Mesenchymal stem cell (in vitro differentiated cells and primary cell): Measurements from ENCODE around the gene TMEM121B.
A peak's percentile ranks its signal among the peaks of the same experiment; 100 is the strongest.

Experiments
- DNase-seq: peaks from one replicate; pipeline ENCODE4 v3.0.0-alpha.2; 2013
- H2AFZ ChIP-seq: one replicate; pipeline ENCODE4 v1.6.1; 2013; ENCODE audit warnings: low read depth, mild to moderate bottlenecking, control low read depth, inconsistent platforms, low read length, moderate library complexity
- H2AK5ac ChIP-seq: 2 replicates; pipeline ENCODE4 v1.6.1; 2013; ENCODE audit warnings: low read length, moderate library complexity, mild to moderate bottlenecking, inconsistent platforms; ENCODE audit not compliant: severe bottlenecking
- H2BK120ac ChIP-seq: one replicate; pipeline ENCODE4 v1.6.1; 2013; ENCODE audit warnings: low read depth, mild to moderate bottlenecking, inconsistent platforms, low read length, moderate library complexity
- H2BK12ac ChIP-seq, 2 experiments: one replicate each; pipeline ENCODE4 v1.6.1; 2013; ENCODE audit warnings: inconsistent platforms in 2 of 2, low read length in 2 of 2, mild to moderate bottlenecking in 2 of 2, moderate library complexity in 2 of 2, control low read depth in 1 of 2
- H2BK15ac ChIP-seq: one replicate; pipeline ENCODE4 v1.6.1; 2013; ENCODE audit warnings: mild to moderate bottlenecking, low read depth, inconsistent platforms; ENCODE audit not compliant: poor library complexity, severe bottlenecking
- H2BK5ac ChIP-seq: 2 replicates; pipeline ENCODE4 v1.6.1; 2013; ENCODE audit warnings: low read depth, mild to moderate bottlenecking, low read length, control low read depth, inconsistent platforms; ENCODE audit not compliant: poor library complexity, severe bottlenecking
- H3K14ac ChIP-seq, 2 experiments: one replicate each; pipeline ENCODE4 v1.6.1; 2013; ENCODE audit warnings: inconsistent platforms in 2 of 2, low read length in 2 of 2, control low read depth in 1 of 2, mild to moderate bottlenecking in 1 of 2, moderate library complexity in 1 of 2
- H3K18ac ChIP-seq, 2 experiments: one replicate each; pipeline ENCODE4 v1.6.1; 2013; ENCODE audit warnings: inconsistent platforms in 2 of 2, low read length in 2 of 2, control low read depth in 1 of 2, low read depth in 1 of 2, mild to moderate bottlenecking in 1 of 2
- H3K23ac ChIP-seq, 2 experiments: one replicate each; pipeline ENCODE4 v1.6.1; 2013; ENCODE audit warnings: inconsistent platforms in 2 of 2, low read length in 2 of 2, mild to moderate bottlenecking in 2 of 2, moderate library complexity in 2 of 2, control low read depth in 1 of 2
- H3K27ac ChIP-seq: 2 replicates; pipeline ENCODE4 v1.5.1; 2013; ENCODE audit warnings: mild to moderate bottlenecking, moderate library complexity, low read length, control low read depth, inconsistent platforms; ENCODE audit not compliant: poor library complexity, severe bottlenecking
- H3K27me3 ChIP-seq, 2 experiments: 2 replicates each; pipeline versions ENCODE4 v1.6.1 to v1.7.0; 2013; ENCODE audit warnings: low read length in 2 of 2, mild to moderate bottlenecking in 2 of 2, moderate library complexity in 2 of 2, control low read depth in 1 of 2, inconsistent platforms in 1 of 2; ENCODE audit not compliant: control insufficient read depth in 1 of 2, insufficient read depth in 1 of 2
- H3K36me3 ChIP-seq, 2 experiments: 2 replicates each; pipeline versions ENCODE4 v1.6.1 to v1.7.0; 2013; ENCODE audit warnings: low read length in 2 of 2, control low read depth in 1 of 2, inconsistent platforms in 1 of 2, low read depth in 1 of 2, mild to moderate bottlenecking in 1 of 2; ENCODE audit not compliant: insufficient read depth in 2 of 2, control insufficient read depth in 1 of 2
- H3K4ac ChIP-seq, 2 experiments: one replicate each; pipeline ENCODE4 v1.6.1; 2013; ENCODE audit warnings: inconsistent platforms in 2 of 2, low read length in 2 of 2, mild to moderate bottlenecking in 2 of 2, moderate library complexity in 2 of 2, control low read depth in 1 of 2, low read depth in 1 of 2
- H3K4me1 ChIP-seq: 2 replicates; pipeline ENCODE4 v1.6.1; 2013; ENCODE audit warnings: low read depth, low read length, control low read depth; ENCODE audit not compliant: control insufficient read depth, insufficient read depth
- H3K4me2 ChIP-seq: 2 replicates; pipeline ENCODE4 v1.6.1; 2013; ENCODE audit warnings: low read length, mild to moderate bottlenecking, inconsistent platforms; ENCODE audit not compliant: poor library complexity, severe bottlenecking
- H3K4me3 ChIP-seq, 2 experiments: 2 replicates each; pipeline versions ENCODE4 v1.5.1 to v1.7.0; 2013; ENCODE audit warnings: low read length in 2 of 2, mild to moderate bottlenecking in 2 of 2, control low read depth in 1 of 2, low read depth in 1 of 2; ENCODE audit not compliant: insufficient read depth in 1 of 2
- H3K79me1 ChIP-seq: replicated peaks from 2 replicates; pipeline ENCODE4 v1.6.1; 2013; ENCODE audit warnings: mild to moderate bottlenecking, control low read depth, low read length, inconsistent platforms; ENCODE audit not compliant: poor library complexity, severe bottlenecking
- H3K9ac ChIP-seq: 2 replicates; pipeline ENCODE4 v1.7.0; 2013; ENCODE audit warnings: mild to moderate bottlenecking, low read length, moderate library complexity
- H3K9me3 ChIP-seq: 2 replicates; pipeline ENCODE4 v1.7.0; 2013; ENCODE audit warnings: mild to moderate bottlenecking, low read length; ENCODE audit not compliant: control insufficient read depth
- H4K8ac ChIP-seq: one replicate; pipeline ENCODE4 v1.6.1; 2013; ENCODE audit warnings: inconsistent platforms, mild to moderate bottlenecking, low read length, moderate library complexity
- H4K91ac ChIP-seq: one replicate; pipeline ENCODE4 v1.6.1; 2013; ENCODE audit warnings: mild to moderate bottlenecking, low read length, inconsistent platforms
- WGBS: methylation state at CpG from one replicate; pipeline ENCODE4 v1.1.7; 2013; ENCODE audit warnings: mixed read lengths; 5-methylcytosine and 5-hydroxymethylcytosine counted together

The TMEM121B gene

GRCh38 chr22:17157714-17158113 lies 36.6 kb upstream of the TMEM121B start:
- no peak overlapping the region for H4K8ac ChIP-seq
- H2AK5ac ChIP-seq: no peak overlapping the region
- H3K18ac ChIP-seq: no peak overlapping the region
- no peak overlapping the region for H2BK15ac ChIP-seq
- no peaks in the 10 kb centered on the region for H3K27me3 ChIP-seq
- no peak overlapping the region for H3K4ac ChIP-seq
- peak overlapping the region; percentile 90 for H3K9ac ChIP-seq
- DNase-seq: no peak
- H3K14ac ChIP-seq: no peak overlapping the region
- H2BK5ac ChIP-seq: no peak overlapping the region
- no peak overlapping the region for H3K27ac ChIP-seq
- no peak overlapping the region for H2BK12ac ChIP-seq
- H2BK120ac ChIP-seq: no peak overlapping the region
- H3K79me1 ChIP-seq: peaks cover 26% of the 10 kb centered on the region
- no peaks in the 10 kb centered on the region for H3K9me3 ChIP-seq
- 95% methylated on average over 3 of the region's 3 CpGs for WGBS
- H2AFZ ChIP-seq: no peak overlapping the region
- H3K4me3 ChIP-seq: peak overlapping the region in 1 of 2 experiments; percentile 83
- H3K4me2 ChIP-seq: no peak overlapping the region
- H3K23ac ChIP-seq: no peak overlapping the region
- no peak overlapping the region for H4K91ac ChIP-seq
- peaks cover 0 to 1% of the 10 kb centered on the region in 2 experiments for H3K36me3 ChIP-seq
- H3K4me1 ChIP-seq: peaks cover 6% of the 10 kb centered on the region

GRCh38 chr22:17155941-17156340 lies 34.8 kb upstream of the TMEM121B start:
- H3K4me2 ChIP-seq: no peak overlapping the region
- no peak overlapping the region for H2BK15ac ChIP-seq
- no peak overlapping the region for H2AK5ac ChIP-seq
- no peak overlapping the region for H3K27ac ChIP-seq
- no peak overlapping the region for H2BK5ac ChIP-seq
- H2AFZ ChIP-seq: no peak overlapping the region
- H3K27me3 ChIP-seq: no peaks in the 10 kb centered on the region
- H2BK120ac ChIP-seq: no peak overlapping the region
- no peak overlapping the region for H4K8ac ChIP-seq
- no peak overlapping the region for H3K4ac ChIP-seq
- no peak overlapping the region for H3K23ac ChIP-seq
- H4K91ac ChIP-seq: no peak overlapping the region
- H3K14ac ChIP-seq: no peak overlapping the region
- no peak overlapping the region for H3K18ac ChIP-seq
- H3K79me1 ChIP-seq: peaks cover 35% of the 10 kb centered on the region
- H3K4me3 ChIP-seq: no peak overlapping the region
- H3K9me3 ChIP-seq: no peaks in the 10 kb centered on the region
- peaks cover 0 to 6% of the 10 kb centered on the region in 2 experiments for H3K36me3 ChIP-seq
- no peak overlapping the region for H3K9ac ChIP-seq
- peaks cover 6% of the 10 kb centered on the region for H3K4me1 ChIP-seq
- DNase-seq: no peak
- no peak overlapping the region for H2BK12ac ChIP-seq
- WGBS: 78% methylated on average over 2 of the region's 3 CpGs

- no peak overlapping the region for H2BK15ac ChIP-seq
- H2BK12ac ChIP-seq: no peak overlapping the region
- no peaks in the 10 kb centered on the region for H3K9me3 ChIP-seq
- H3K4ac ChIP-seq: no peak overlapping the region
- WGBS: 86% methylated on average over 3 of the region's 3 CpGs
- no peak overlapping the region for H4K8ac ChIP-seq
- no peak for DNase-seq
- H3K79me1 ChIP-seq: peaks cover 37% of the 10 kb centered on the region
- H3K9ac ChIP-seq: no peak overlapping the region
- no peak overlapping the region for H3K4me3 ChIP-seq
- H3K27ac ChIP-seq: no peak overlapping the region
- no peaks in the 10 kb centered on the region for H3K4me1 ChIP-seq
- H3K14ac ChIP-seq: no peak overlapping the region
- peaks cover 3 to 12% of the 10 kb centered on the region in 2 experiments for H3K36me3 ChIP-seq
- H3K18ac ChIP-seq: no peak overlapping the region
- no peak overlapping the region for H4K91ac ChIP-seq
- H2BK120ac ChIP-seq: no peak overlapping the region
- H3K23ac ChIP-seq: no peak overlapping the region
- no peak overlapping the region for H3K4me2 ChIP-seq
- H2BK5ac ChIP-seq: no peak overlapping the region
- no peaks in the 10 kb centered on the region for H3K27me3 ChIP-seq
- H2AK5ac ChIP-seq: no peak overlapping the region
- no peak overlapping the region for H2AFZ ChIP-seq
These were observed 31.8 kb upstream of the TMEM121B start for GRCh38 chr22:17152971-17153370.

GRCh38 chr22:17152340-17152739 lies 31.2 kb upstream of the TMEM121B start:
- Histone ChIP-seq H2AFZ (no peak overlapping the region), H3K4ac (no peak overlapping the region), H4K8ac (no peak overlapping the region), H3K36me3 (peaks cover 8 to 18% of the 10 kb centered on the region in 2 experiments), H3K4me1 (no peaks in the 10 kb centered on the region), H3K4me3 (no peak overlapping the region), H3K9me3 (no peaks in the 10 kb centered on the region), H2BK120ac (no peak overlapping the region), H2AK5ac (no peak overlapping the region), H3K9ac (no peak overlapping the region), H2BK5ac (no peak overlapping the region), H2BK12ac (no peak overlapping the region), H3K79me1 (peaks cover 40% of the 10 kb centered on the region), H3K18ac (no peak overlapping the region), H3K27ac (no peak overlapping the region), H3K14ac (no peak overlapping the region), H3K4me2 (no peak overlapping the region), H3K23ac (no peak overlapping the region), H2BK15ac (no peak overlapping the region), H4K91ac (no peak overlapping the region), H3K27me3 (no peaks in the 10 kb centered on the region)
- WGBS: 90% methylated on average over 5 of the region's 6 CpGs
- no peak for DNase-seq
